Measurements from ENCODE around the gene TMEM135.
A peak's percentile ranks its signal among the peaks of the same experiment; 100 is the strongest.

The TMEM135 gene

GRCh38 chr11:87286338-87286737, 248.6 kb downstream of the TMEM135 start:
- Histone ChIP-seq H3K27ac (no peak overlapping the region), H3K36me3 (no peaks in the 10 kb centered on the region), H3K27me3 (ENCODE audit: insufficient read depth, low read depth, severe bottlenecking) (no peaks in the 10 kb centered on the region), H3K4me3 (ENCODE audit: low read depth, low read length) (no peak overlapping the region), H3K9me3 (ENCODE audit: severe bottlenecking) (no peaks in the 10 kb centered on the region)
- DNase-seq: no peak
- TF ChIP-seq, protein P1, sequence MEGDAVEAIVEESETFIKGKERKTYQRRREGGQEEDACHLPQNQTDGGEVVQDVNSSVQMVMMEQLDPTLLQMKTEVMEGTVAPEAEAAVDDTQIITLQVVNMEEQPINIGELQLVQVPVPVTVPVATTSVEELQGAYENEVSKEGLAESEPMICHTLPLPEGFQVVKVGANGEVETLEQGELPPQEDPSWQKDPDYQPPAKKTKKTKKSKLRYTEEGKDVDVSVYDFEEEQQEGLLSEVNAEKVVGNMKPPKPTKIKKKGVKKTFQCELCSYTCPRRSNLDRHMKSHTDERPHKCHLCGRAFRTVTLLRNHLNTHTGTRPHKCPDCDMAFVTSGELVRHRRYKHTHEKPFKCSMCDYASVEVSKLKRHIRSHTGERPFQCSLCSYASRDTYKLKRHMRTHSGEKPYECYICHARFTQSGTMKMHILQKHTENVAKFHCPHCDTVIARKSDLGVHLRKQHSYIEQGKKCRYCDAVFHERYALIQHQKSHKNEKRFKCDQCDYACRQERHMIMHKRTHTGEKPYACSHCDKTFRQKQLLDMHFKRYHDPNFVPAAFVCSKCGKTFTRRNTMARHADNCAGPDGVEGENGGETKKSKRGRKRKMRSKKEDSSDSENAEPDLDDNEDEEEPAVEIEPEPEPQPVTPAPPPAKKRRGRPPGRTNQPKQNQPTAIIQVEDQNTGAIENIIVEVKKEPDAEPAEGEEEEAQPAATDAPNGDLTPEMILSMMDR (IDR thresholded peaks at IDR 0.05; ENCODE audit: low read depth, low read length): no peak

DNA sequence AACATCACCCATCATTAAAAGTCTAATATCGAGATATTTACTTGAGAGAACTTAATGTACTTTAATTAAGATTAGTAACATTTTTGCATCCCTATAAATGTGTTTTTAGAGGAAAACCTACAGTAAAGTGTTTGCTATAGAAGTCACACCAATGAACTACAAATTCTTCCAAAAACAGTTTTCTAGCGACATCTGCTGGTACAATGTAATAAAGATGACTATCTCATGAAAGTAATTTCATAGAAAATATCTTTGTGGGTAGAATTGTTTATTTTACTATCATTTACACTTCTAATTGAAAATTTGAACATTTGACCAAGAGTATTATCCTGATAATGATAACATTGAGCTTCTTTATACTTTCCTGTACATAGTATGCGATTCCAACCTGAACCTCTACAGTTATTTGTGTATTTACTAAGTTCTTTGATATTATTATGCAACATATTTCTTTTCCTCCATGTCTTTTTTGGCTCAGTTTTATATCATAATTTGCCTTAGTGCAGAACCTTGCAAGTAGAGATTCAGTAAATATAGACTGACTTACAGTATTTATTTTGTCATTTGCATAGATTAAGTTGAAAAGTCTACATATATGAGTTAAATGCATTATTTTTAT, 252.7 kb downstream of the TMEM135 start:
- Histone ChIP-seq H3K9me3 (ENCODE audit: severe bottlenecking) (no peaks in the 10 kb centered on the region), H3K36me3 (no peaks in the 10 kb centered on the region), H3K27me3 (ENCODE audit: insufficient read depth, low read depth, severe bottlenecking) (no peaks in the 10 kb centered on the region), H3K27ac (no peak overlapping the region), H3K4me3 (ENCODE audit: low read depth, low read length) (no peak overlapping the region)
- TF ChIP-seq, protein P1 (IDR thresholded peaks at IDR 0.05; ENCODE audit: low read depth, low read length): no peak
- DNase-seq: no peak

GRCh38 chr11:87292598-87292997, 254.9 kb downstream of the TMEM135 start:
- no peak for DNase-seq
- Histone ChIP-seq H3K9me3 (ENCODE audit: severe bottlenecking) (no peaks in the 10 kb centered on the region), H3K27me3 (ENCODE audit: insufficient read depth, low read depth, severe bottlenecking) (no peaks in the 10 kb centered on the region), H3K36me3 (no peaks in the 10 kb centered on the region), H3K27ac (no peak overlapping the region), H3K4me3 (ENCODE audit: low read depth, low read length) (no peak overlapping the region)
- TF ChIP-seq, protein P1 (IDR thresholded peaks at IDR 0.05; ENCODE audit: low read depth, low read length): no peak

- Histone ChIP-seq H3K27me3 (ENCODE audit: insufficient read depth, low read depth, severe bottlenecking) (no peaks in the 10 kb centered on the region), H3K9me3 (ENCODE audit: severe bottlenecking) (no peaks in the 10 kb centered on the region)
- DNase-seq: peak; percentile 13
These were observed 257.5 kb downstream of the TMEM135 start for GRCh38 chr11:87295237-87295636.

DNA sequence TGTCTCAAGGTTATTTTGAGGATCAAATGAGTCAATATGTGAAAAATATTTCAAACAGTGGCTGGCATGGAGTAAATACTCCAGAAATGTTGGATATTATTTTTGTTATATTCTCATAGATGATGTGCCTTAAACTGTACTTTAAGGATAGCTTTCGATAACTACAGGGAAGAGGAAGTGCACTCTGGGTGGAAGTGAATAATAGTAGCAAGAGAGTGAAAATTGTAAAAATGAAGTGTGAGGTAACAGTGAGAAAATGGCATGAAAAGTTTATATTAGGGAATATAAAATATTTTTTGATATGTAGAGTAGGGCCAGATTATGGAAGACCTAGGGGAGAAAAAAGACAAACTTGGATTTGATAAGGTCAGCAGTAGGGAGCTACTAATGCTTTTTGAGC, 258.9 kb downstream of the TMEM135 start:
- no peak overlapping the region for H3K4me3 ChIP-seq (ENCODE audit: low read depth, low read length)
- no peak for DNase-seq
- no peaks in the 10 kb centered on the region for H3K9me3 ChIP-seq (ENCODE audit: severe bottlenecking)
- H3K36me3 ChIP-seq: no peaks in the 10 kb centered on the region
- H3K27me3 ChIP-seq (ENCODE audit: insufficient read depth, low read depth, severe bottlenecking): no peaks in the 10 kb centered on the region
- TF ChIP-seq, protein P1 (IDR thresholded peaks at IDR 0.05; ENCODE audit: low read depth, low read length): no peak
- H3K27ac ChIP-seq: no peak overlapping the region

More at GRCh38 chr11:87295237-87295636, 257.5 kb downstream of the TMEM135 start:
- Histone ChIP-seq H3K4me3 (ENCODE audit: low read depth, low read length) (no peak overlapping the region), H3K27ac (no peak overlapping the region; the same call in 1 of the 2 replicates), H3K36me3 (no peaks in the 10 kb centered on the region)
- TF ChIP-seq, protein P1 (IDR thresholded peaks at IDR 0.05; ENCODE audit: low read depth, low read length): no peak

GRCh38 chr11:87298155-87298554, 260.4 kb downstream of the TMEM135 start:
- no peak overlapping the region for H3K4me3 ChIP-seq (ENCODE audit: low read depth, low read length)
- H3K27ac ChIP-seq: no peak overlapping the region
- H3K9me3 ChIP-seq (ENCODE audit: severe bottlenecking): no peaks in the 10 kb centered on the region
- TF ChIP-seq, protein P1 (IDR thresholded peaks at IDR 0.05; ENCODE audit: low read depth, low read length): no peak
- DNase-seq: no peak
- H3K27me3 ChIP-seq (ENCODE audit: insufficient read depth, low read depth, severe bottlenecking): no peaks in the 10 kb centered on the region
- H3K36me3 ChIP-seq: no peaks in the 10 kb centered on the region

All from WERI-Rb-1 (cell line).